Activated B cell treated with CpG ODN at 0.5 μM for 24 hours (primary cell): ENCODE results near the gene SPRED2. TPM values are rescaled to one million over a fixed set of nuclear protein-coding genes. Genes with fewer than 3 reads are reported as not detected.

Experiments
- ATAC-seq: fragments of 200-7000 bp; cut with Tn5 transposase; one replicate; pipeline ENCODE4 v1.10.0; 2021; ENCODE audit warnings: low read depth, mild to moderate bottlenecking, moderate library complexity
- CTCF ChIA-PET: fragments of 350-600 bp; sonication (Branson Sonifier 250); formaldehyde crosslinking; loops from one replicate; lab custom pipeline; 2021; ENCODE audit warnings: antibody characterized with exemption; lab: Charles Lee
- POLR2A ChIA-PET: fragments of 350-600 bp; sonication (Branson Sonifier 250); formaldehyde crosslinking; loops from one replicate; lab custom pipeline; 2021; ENCODE audit warnings: antibody characterized with exemption; lab: Charles Lee
- DNase-seq: peaks from one replicate; pipeline ENCODE4 v3.0.0; 2022
- H3K27ac Mint-ChIP-seq: one replicate; pipeline ENCODE4 v1.8.0; 2020; ENCODE audit warnings: mixed read lengths
- H3K27me3 Mint-ChIP-seq: one replicate; pipeline ENCODE4 v1.8.0; 2021; ENCODE audit warnings: mixed read lengths
- H3K36me3 Mint-ChIP-seq: one replicate; pipeline ENCODE4 v1.8.0; 2021; ENCODE audit warnings: low read depth, mixed read lengths
- H3K4me1 Mint-ChIP-seq: one replicate; pipeline ENCODE4 v1.8.0; 2021; ENCODE audit warnings: mixed read lengths
- H3K4me3 Mint-ChIP-seq: one replicate; pipeline ENCODE4 v1.8.0; 2020; ENCODE audit warnings: mild to moderate bottlenecking, mixed read lengths
- H3K9me3 Mint-ChIP-seq: one replicate; pipeline ENCODE4 v1.8.0; 2020; ENCODE audit warnings: mixed read lengths
- CTCF ChIP-seq: fragments of 200-600 bp; IDR thresholded peaks from one replicate; pipeline ENCODE4 v1.8.0; 2022; ENCODE audit warnings: antibody characterized with exemption, mild to moderate bottlenecking
- intact Hi-C: fragments of 100-400 bp; cut with micrococcal nuclease; formaldehyde crosslinking; loops from one replicate; pipeline ENCODE4 v1.15.1; 2024
- total RNA-seq: library from RNA; stranded (reverse); gene quantifications from 2 replicates; pipeline ENCODE4 v1.2.3, GENCODE V29; 2022

The SPRED2 gene
- total RNA-seq, 1 donor from 2014 or later: 2.5 TPM

GRCh38 chr2:65278531-65278981 is 153.8 kb downstream of the SPRED2 start:
- ChIA-PET POLR2A (no interaction called here), CTCF (no interaction called here)
- H3K4me3 Mint-ChIP-seq: no peak overlapping the region
- ATAC-seq (no peak), DNase-seq (no peak)
- no peak for TF ChIP-seq CTCF
- intact Hi-C loops: no loop called here
- H3K4me1 Mint-ChIP-seq: peaks cover 11% of the 10 kb centered on the region
- peaks cover 8% of the 10 kb centered on the region for H3K36me3 Mint-ChIP-seq
- no peak overlapping the region for H3K27ac Mint-ChIP-seq
- no peaks in the 10 kb centered on the region for H3K9me3 Mint-ChIP-seq
- peaks cover 7% of the 10 kb centered on the region for H3K27me3 Mint-ChIP-seq

- Mint-ChIP-seq H3K27me3 (peaks cover 4% of the 10 kb centered on the region), H3K4me1 (peaks cover 11% of the 10 kb centered on the region), H3K4me3 (no peak overlapping the region), H3K27ac (no peak overlapping the region), H3K36me3 (peaks cover 10% of the 10 kb centered on the region), H3K9me3 (no peaks in the 10 kb centered on the region)
- ChIA-PET POLR2A (no interaction called here), CTCF (no interaction called here)
- intact Hi-C loops: no loop called here
- DNase-seq: no peak
- no peak for TF ChIP-seq CTCF
- no peak for ATAC-seq
Observed at GRCh38 chr2:65277791-65278483, 154.5 kb downstream of the SPRED2 start.

GRCh38 chr2:65277118-65277517 is 155.3 kb downstream of the SPRED2 start:
- intact Hi-C loops: no loop called here
- no peak for ATAC-seq
- Mint-ChIP-seq H3K9me3 (no peaks in the 10 kb centered on the region), H3K36me3 (peaks cover 19% of the 10 kb centered on the region), H3K4me1 (peaks cover 11% of the 10 kb centered on the region), H3K27ac (no peak overlapping the region), H3K4me3 (no peak overlapping the region), H3K27me3 (no peaks in the 10 kb centered on the region)
- CTCF ChIA-PET: no interaction called here
- no peak for DNase-seq
- TF ChIP-seq CTCF: no peak
- POLR2A ChIA-PET: interaction anchor here (0.9 to 1.2 kb wide), 2 partner anchors 8 to 119 kb away, joined by 3 to 5 read pairs; no protein-coding TSS in a partner anchor

- Mint-ChIP-seq H3K9me3 (no peaks in the 10 kb centered on the region), H3K27me3 (no peaks in the 10 kb centered on the region), H3K36me3 (peaks cover 24% of the 10 kb centered on the region), H3K4me3 (no peak overlapping the region), H3K4me1 (peaks cover 11% of the 10 kb centered on the region), H3K27ac (no peak overlapping the region)
- TF ChIP-seq CTCF: no peak
- DNase-seq: no peak
- intact Hi-C loops: no loop called here
- ATAC-seq: no peak
- ChIA-PET POLR2A (interaction anchor here (0.7 to 1.2 kb wide), 3 partner anchors 8 to 271 kb away, joined by 3 to 5 read pairs (median 4); no protein-coding TSS in a partner anchor), CTCF (no interaction called here)
Observed at GRCh38 chr2:65276609-65277008, 155.8 kb downstream of the SPRED2 start.

GRCh38 chr2:65275141-65275915 is 157.1 kb downstream of the SPRED2 start:
- POLR2A ChIA-PET: interaction anchor here (0.5 to 1.2 kb wide), 2 partner anchors 24 to 48 kb away, joined by 3 read pairs; partner anchors contain the start of gene ACTR2
- Mint-ChIP-seq H3K27me3 (no peaks in the 10 kb centered on the region), H3K4me3 (no peak overlapping the region), H3K36me3 (peaks cover 30% of the 10 kb centered on the region), H3K9me3 (no peaks in the 10 kb centered on the region), H3K4me1 (peaks cover 11% of the 10 kb centered on the region), H3K27ac (peak overlapping the region; percentile 8)
- ATAC-seq (no peak), DNase-seq (no peak)
- TF ChIP-seq CTCF: no peak
- CTCF ChIA-PET: interaction anchor here (1.1 kb wide), 1 partner anchor 10 kb away, joined by 3 read pairs; no protein-coding TSS in a partner anchor
- intact Hi-C loops: no loop called here
